Forelimb muscle (tissue), 1 donor: ENCODE measurements around the gene CDH1. TPM values are rescaled to one million over a fixed set of nuclear protein-coding genes. Genes with fewer than 3 reads are reported as not detected.
A peak's percentile ranks its signal among the peaks of the same experiment; 100 is the strongest.
"Not testable (repeated sequence)": the region's sequence is repeated elsewhere in the genome, so short reads cannot be mapped to it uniquely, and the experiment has no call there.

Experiments used
- DNase-seq: peaks from one replicate; pipeline ENCODE4 v3.0.0-alpha.2; 2013; ENCODE audit warnings: low read depth
- polyA plus RNA-seq: library from polyadenylated mRNA; unstranded; fragments of 120-200 nt; gene quantifications from one replicate; pipeline ENCODE4 v1.2.1, GENCODE V29; 2013; ENCODE audit not compliant: insufficient read length

CDH1 gene
- polyA plus RNA-seq, 1 donor: 1.2 TPM

DNA sequence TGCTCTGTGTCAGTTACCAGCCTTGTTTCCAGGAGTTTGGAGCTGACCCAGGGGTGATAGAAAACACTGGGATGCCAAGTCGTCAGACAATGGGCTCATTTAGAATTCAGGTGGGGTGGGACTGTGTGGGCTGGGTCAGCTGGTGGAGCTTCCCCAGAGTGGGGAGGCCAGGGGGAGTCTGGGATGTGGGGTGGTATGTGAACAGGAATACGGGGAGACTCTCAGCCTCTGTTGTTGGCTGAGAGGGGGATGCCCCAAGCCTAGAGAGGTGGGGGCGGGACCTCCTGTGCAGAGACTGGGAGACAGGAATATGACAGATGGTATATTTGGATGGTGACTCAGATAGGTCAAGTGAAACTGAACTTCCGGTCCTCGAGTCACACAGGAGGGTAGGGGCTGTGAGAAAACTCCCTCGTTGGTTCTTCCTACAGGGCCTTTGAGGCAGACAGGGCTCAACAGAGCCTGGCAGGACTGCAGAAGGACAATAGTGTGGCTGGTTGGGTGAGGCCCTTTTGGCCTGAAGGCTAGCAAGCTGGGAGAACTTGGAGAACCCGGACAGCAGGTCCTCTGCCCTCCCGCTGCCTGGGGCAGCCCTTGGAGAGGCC lies 23.7 kb downstream of the CDH1 start:
- DNase-seq: no peak

- DNase-seq: no peak
These were observed 26.1 kb downstream of the CDH1 start for GRCh38 chr16:68762996-68763756.

GRCh38 chr16:68764862-68765261 lies 27.8 kb downstream of the CDH1 start:
- no peak for DNase-seq

DNA sequence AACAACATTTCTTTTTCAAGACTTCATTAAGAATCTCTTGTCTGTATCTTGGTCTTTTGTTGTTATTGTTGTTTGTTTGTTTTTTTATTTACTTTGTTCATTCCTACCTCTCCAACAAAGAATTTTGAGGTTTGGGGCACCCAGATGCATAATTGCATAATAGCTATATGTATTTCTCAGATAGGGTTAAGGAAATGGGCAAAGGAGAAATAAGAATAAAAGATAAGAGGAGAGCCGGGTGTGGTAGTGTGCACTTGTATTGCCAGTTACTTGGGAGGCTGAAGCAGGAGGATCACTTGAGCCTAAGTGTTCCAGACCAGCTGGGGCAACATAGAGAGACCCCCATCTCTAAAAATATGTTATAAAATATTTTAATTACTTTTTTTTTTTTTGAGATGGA lies 30.5 kb downstream of the CDH1 start:
- no peak for DNase-seq

- DNase-seq: no peak
These were observed 31.1 kb downstream of the CDH1 start for GRCh38 chr16:68768175-68768574.

DNA sequence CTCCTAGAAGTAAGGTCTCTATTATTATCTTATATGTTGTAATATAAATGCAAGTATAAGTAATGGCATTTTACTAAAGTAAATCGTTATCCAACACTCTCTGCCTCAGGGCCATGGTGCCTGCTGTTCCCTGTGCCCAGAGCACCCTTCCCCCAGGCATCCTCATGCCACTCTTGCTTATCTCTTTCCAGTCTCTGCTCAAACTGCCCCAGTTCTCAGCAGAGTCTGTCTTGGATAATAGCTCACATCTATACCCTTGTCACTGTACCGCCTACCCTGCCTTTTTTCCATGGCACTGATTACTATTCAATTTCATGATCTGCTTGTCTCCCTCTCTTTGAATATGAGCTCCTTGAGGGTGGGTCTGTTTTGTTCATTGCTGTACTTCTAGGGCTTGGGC lies 31.7 kb downstream of the CDH1 start:
- no peak for DNase-seq

- no peak for DNase-seq
These were observed 33.6 kb downstream of the CDH1 start for GRCh38 chr16:68770671-68771070.

GRCh38 chr16:68772030-68772681 lies 35.1 kb downstream of the CDH1 start:
- DNase-seq: no peak

DNA sequence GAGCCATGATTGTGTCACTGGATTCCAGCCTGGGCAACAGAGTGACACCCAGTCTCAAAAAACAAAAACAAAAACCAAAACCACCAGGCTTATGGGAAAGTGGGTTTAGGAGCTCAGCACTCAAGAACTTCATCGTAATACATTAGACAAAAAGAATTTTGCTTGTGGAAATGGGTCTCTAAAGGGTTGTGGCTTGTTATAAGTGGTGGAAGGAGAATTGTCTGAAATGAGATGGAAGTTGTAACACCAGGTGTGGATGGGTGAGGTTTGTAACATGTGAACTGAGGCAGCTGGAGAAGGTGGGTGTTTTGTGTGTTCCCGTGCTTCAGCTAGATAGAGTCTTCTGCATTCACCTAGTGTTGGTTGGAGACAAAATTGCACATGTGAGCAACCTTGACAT lies 35.8 kb downstream of the CDH1 start:
- no peak for DNase-seq

DNA sequence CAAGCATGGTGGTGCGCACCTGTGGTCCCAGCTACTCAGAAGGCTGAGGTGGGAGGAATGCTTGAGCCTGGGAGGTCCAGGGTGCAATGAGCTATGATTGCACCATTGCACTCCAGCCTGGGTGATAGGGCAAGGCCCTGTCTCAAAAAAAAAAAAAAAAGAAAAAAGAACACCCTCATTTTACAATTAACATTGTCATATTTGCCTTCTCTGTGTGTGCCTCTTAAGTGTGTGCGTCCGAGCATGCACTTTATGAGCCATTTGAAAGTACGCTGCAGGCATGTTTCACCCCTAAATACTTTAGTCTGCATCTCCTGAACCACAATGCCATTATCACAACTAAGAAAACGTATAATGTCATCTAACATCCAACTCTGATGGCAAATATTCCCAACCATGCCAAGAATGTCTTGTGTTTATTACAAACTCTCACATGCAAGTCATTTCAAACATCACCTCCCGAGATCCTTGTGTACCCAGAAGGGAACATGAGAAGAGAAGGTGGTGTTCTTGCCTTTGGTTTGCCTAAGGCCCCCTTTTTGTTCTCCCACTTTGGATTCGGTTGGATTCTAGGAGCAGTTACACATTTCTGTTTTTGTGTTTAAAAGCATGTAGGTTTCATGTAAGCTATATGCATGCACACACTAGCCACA lies 38.0 kb downstream of the CDH1 start:
- DNase-seq: no peak

GRCh38 chr16:68776821-68777485 lies 39.9 kb downstream of the CDH1 start:
- no peak for DNase-seq

- no peak for DNase-seq
These were observed 41.6 kb downstream of the CDH1 start for GRCh38 chr16:68778551-68779231.

DNA sequence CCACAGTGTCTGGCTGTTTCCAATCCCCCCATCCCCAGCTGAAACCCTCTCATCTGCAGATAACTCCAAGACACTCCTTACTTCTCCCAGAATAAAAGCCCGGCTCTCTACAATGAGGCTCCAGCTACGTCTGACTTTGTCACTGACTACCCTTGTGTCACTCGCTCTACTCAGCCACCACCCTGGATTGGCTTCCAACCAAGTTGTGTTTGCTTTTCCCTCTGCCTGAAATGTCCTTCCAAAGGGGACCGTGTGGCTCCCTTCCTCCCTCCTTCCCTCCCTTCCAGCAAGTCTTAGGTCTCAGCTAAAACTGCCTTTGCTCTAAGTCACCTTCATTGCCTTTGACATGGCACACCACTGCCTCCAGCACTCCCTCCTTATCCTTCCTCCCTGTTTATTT lies 42.8 kb downstream of the CDH1 start:
- no peak for DNase-seq

DNA sequence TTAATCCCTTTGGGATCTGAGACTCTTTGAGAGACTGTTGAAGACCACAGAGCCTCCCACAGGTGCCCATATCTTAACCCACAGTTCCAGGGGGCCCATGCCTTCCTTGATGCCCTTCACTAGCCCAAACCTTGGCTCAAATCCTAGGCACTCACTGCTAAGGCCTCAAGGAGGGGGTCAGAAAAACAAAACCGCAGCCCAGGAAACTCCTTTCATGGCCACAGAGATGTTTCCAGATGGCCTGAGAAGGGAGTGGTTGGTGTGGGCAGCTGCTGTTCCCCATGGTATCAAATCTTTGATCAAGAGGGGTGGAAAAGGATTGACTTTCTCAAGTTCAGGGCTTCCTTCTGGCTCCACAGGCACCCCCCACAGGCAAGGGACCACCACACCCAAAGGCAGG lies 44.7 kb downstream of the CDH1 start:
- DNase-seq: no peak

GRCh38 chr16:68782198-68783174 lies 45.4 kb downstream of the CDH1 start:
- no peak for DNase-seq

DNA sequence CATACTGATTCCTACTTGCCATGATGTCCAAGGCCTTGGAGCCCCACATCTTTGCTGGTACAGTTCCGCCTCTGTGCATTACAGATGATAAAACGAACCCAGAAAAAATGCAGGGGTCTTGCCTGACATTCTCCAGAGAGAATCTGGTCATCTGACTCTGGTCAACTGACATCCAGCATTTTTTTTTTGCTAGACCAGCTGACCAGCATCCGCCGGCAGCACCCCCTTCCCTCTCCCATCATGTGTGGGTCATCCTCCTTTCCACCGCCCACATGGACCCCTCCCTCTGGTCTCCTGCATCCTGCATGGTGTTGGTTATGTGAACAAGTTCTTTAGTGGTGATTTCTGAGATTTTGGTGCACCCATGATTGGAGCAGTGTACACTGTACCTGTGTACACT lies 47.1 kb downstream of the CDH1 start:
- DNase-seq: no peak

- DNase-seq: no peak
These were observed 47.6 kb downstream of the CDH1 start for GRCh38 chr16:68784721-68785120.

- no peak for DNase-seq
These were observed 48.6 kb downstream of the CDH1 start for GRCh38 chr16:68785715-68786114.

DNA sequence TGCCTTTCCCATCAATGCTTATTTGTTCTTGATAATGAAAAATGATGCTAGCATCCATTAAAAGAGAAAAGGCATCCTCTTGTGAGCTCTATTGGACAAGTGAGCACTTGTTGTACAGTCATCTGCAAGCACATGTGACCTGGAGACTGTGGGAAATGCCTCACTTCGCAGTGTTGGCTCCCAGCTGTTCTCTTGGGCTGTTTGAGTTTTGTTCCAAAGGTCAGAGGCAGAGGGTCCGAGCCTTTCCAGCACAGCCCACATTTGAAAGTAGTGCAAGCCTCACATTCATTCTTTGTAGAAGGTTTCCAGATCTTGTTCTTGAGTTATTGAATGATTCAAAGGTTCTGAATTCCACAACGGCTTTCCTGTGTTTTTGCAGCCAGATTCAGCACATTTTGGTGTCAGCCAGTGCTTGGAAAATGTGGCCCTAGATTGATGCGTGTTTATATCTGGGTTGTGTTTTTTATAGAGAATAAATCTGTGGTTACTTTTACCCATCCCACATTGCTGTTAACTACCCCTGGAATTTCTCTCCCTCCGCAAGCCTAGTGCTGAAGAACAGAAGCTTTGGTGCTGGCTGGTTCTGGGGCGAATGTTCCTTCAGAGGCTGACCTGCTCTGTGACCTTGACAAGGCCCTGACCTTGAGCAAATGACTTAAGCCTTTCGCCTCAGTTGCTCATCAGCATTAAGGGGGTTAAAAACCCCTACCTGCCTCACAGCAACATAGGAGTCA lies 49.8 kb downstream of the CDH1 start:
- peak; percentile 56 for DNase-seq

- not testable (repeated sequence) for DNase-seq
These were observed 50.3 kb downstream of the CDH1 start for GRCh38 chr16:68787419-68787807.
